Measurements from ENCODE around the gene TOLLIP. TPM values are rescaled to one million over a fixed set of nuclear protein-coding genes. Genes with fewer than 3 reads are reported as not detected.

The TOLLIP gene
- total RNA-seq, 1 donor from 2014 or later, result 71.1 TPM

DNA sequence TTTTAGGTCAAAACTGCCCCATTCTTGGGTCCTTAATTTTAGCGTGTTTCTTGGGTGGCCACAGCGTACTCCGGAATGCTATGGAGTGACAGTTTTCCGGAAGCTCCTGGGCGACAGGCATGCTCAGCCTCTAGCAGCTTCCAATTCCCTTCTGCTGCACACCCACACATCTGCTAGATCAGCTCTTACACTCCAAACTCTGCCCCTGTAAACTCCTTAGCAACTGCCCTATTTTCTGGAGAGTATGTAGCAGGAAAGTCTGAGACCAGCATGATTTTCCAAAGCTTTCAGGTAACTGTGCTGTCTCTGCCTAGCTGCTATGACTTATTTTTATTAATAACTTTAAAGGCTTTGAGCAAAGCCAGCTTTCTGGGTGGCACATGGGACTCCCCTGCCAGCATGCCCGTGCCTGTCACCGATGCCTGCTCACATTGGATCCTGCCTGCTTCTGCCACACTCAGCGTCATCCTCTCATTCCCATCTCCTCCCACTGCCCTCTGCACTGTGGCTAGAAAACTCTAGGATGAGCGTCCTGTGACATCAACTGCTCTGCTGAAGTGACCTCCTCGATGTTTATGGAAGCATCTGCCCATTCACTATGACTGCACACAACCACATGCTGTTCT, 17.3 kb downstream of the TOLLIP start:
- no peaks in the 10 kb centered on the region for H3K9me3 ChIP-seq
- H3K27me3 ChIP-seq, result no peaks in the 10 kb centered on the region
- no peak for DNase-seq
- TF ChIP-seq, protein P1, sequence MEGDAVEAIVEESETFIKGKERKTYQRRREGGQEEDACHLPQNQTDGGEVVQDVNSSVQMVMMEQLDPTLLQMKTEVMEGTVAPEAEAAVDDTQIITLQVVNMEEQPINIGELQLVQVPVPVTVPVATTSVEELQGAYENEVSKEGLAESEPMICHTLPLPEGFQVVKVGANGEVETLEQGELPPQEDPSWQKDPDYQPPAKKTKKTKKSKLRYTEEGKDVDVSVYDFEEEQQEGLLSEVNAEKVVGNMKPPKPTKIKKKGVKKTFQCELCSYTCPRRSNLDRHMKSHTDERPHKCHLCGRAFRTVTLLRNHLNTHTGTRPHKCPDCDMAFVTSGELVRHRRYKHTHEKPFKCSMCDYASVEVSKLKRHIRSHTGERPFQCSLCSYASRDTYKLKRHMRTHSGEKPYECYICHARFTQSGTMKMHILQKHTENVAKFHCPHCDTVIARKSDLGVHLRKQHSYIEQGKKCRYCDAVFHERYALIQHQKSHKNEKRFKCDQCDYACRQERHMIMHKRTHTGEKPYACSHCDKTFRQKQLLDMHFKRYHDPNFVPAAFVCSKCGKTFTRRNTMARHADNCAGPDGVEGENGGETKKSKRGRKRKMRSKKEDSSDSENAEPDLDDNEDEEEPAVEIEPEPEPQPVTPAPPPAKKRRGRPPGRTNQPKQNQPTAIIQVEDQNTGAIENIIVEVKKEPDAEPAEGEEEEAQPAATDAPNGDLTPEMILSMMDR (IDR thresholded peaks at IDR 0.05), result no peak
- H3K4me3 ChIP-seq, result no peak overlapping the region
- peaks cover 2% of the 10 kb centered on the region for H3K4me1 ChIP-seq
- no peak overlapping the region for H3K27ac ChIP-seq
- ATAC-seq, result no peak
- peaks cover 48% of the 10 kb centered on the region for H3K36me3 ChIP-seq
- intact Hi-C loops (cut with DNase I), result no loop called here

GRCh38 chr11:1291295-1292017, 18.0 kb downstream of the TOLLIP start:
- no peaks in the 10 kb centered on the region for H3K27me3 ChIP-seq
- DNase-seq (peak; percentile 46), ATAC-seq (no peak)
- TF ChIP-seq, protein P1 (IDR thresholded peaks at IDR 0.05), result no peak
- H3K9me3 ChIP-seq, result no peaks in the 10 kb centered on the region
- H3K36me3 ChIP-seq, result peaks cover 55% of the 10 kb centered on the region
- intact Hi-C loops (cut with DNase I), result no loop called here
- H3K4me1 ChIP-seq, result no peaks in the 10 kb centered on the region
- H3K4me3 ChIP-seq, result no peak overlapping the region
- no peak overlapping the region for H3K27ac ChIP-seq

GRCh38 chr11:1290052-1291040, 19.1 kb downstream of the TOLLIP start:
- no peak overlapping the region for H3K4me3 ChIP-seq
- no peaks in the 10 kb centered on the region for H3K4me1 ChIP-seq
- H3K36me3 ChIP-seq, result peaks cover 66% of the 10 kb centered on the region
- ATAC-seq, result no peak
- peak; percentile 59 for DNase-seq
- TF ChIP-seq, protein P1 (IDR thresholded peaks at IDR 0.05), result no peak
- H3K9me3 ChIP-seq, result no peaks in the 10 kb centered on the region
- H3K27ac ChIP-seq, result no peak overlapping the region
- no peaks in the 10 kb centered on the region for H3K27me3 ChIP-seq
- intact Hi-C loops (cut with DNase I), result no loop called here

GRCh38 chr11:1289211-1289935, 20.1 kb downstream of the TOLLIP start:
- peak; percentile 43 for DNase-seq
- Histone ChIP-seq H3K4me3 (no peak overlapping the region), H3K36me3 (peaks cover 76% of the 10 kb centered on the region), H3K4me1 (no peaks in the 10 kb centered on the region), H3K27ac (no peak overlapping the region), H3K27me3 (no peaks in the 10 kb centered on the region), H3K9me3 (no peaks in the 10 kb centered on the region)
- intact Hi-C loops (cut with DNase I), result no loop called here
- TF ChIP-seq, protein P1 (IDR thresholded peaks at IDR 0.05), result no peak
- ATAC-seq, result no peak

All from upper lobe of right lung (tissue), 1 donor.